ENCODE measurements around the gene CEP41.

DNA sequence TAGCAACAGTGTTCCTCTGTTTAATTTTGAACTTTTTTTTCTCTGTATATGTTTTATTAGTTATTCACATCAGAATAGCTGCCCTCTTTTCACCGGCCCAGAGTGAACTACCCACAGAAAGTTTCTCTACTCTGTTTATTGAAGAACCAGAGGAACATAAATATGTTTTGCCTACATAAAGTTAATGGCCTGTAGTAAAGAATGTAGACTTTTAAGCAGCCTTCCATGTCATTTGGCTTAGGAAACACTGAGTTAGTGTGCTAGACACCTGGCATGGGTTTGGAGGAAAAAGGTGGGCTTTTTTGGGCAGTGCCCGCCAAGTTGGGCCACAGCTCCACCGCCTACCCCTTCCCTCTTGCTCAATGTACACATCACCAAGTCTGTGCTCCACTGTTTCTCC lies 42.2 kb upstream of the CEP41 start:
- TF ChIP-seq PML (IDR thresholded peaks at IDR 0.05; ENCODE audit: low read length) = no peak
- no peak for TF ChIP-seq TCF12 (IDR thresholded peaks at IDR 0.05; ENCODE audit: low read depth, low read length)
- TF ChIP-seq GATAD2B (conservative IDR thresholded peaks at IDR 0.05; ENCODE audit: low read depth) = no peak
- TF ChIP-seq, protein P1, sequence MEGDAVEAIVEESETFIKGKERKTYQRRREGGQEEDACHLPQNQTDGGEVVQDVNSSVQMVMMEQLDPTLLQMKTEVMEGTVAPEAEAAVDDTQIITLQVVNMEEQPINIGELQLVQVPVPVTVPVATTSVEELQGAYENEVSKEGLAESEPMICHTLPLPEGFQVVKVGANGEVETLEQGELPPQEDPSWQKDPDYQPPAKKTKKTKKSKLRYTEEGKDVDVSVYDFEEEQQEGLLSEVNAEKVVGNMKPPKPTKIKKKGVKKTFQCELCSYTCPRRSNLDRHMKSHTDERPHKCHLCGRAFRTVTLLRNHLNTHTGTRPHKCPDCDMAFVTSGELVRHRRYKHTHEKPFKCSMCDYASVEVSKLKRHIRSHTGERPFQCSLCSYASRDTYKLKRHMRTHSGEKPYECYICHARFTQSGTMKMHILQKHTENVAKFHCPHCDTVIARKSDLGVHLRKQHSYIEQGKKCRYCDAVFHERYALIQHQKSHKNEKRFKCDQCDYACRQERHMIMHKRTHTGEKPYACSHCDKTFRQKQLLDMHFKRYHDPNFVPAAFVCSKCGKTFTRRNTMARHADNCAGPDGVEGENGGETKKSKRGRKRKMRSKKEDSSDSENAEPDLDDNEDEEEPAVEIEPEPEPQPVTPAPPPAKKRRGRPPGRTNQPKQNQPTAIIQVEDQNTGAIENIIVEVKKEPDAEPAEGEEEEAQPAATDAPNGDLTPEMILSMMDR (IDR thresholded peaks at IDR 0.05 in 2 of 3, conservative IDR thresholded peaks at IDR 0.05 in 1 of 3; ENCODE audit: control insufficient read depth in 2 of 3, extremely low read depth in 1 of 3, insufficient read depth in 1 of 3, low read depth in 3 of 3, low read length in 3 of 3) = no peak
- TF ChIP-seq, protein P2, sequence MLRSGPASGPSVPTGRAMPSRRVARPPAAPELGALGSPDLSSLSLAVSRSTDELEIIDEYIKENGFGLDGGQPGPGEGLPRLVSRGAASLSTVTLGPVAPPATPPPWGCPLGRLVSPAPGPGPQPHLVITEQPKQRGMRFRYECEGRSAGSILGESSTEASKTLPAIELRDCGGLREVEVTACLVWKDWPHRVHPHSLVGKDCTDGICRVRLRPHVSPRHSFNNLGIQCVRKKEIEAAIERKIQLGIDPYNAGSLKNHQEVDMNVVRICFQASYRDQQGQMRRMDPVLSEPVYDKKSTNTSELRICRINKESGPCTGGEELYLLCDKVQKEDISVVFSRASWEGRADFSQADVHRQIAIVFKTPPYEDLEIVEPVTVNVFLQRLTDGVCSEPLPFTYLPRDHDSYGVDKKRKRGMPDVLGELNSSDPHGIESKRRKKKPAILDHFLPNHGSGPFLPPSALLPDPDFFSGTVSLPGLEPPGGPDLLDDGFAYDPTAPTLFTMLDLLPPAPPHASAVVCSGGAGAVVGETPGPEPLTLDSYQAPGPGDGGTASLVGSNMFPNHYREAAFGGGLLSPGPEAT (IDR thresholded peaks at IDR 0.05; ENCODE audit: low read depth) = no peak
- TF ChIP-seq JUNB (IDR thresholded peaks at IDR 0.05) = no peak
- TF ChIP-seq ZBTB4 (CRISPR knock-in tag; IDR thresholded peaks at IDR 0.05) = no peak
- no peak for TF ChIP-seq MTA3 (IDR thresholded peaks at IDR 0.05; ENCODE audit: borderline replicate concordance, low read length)
- no peak for TF ChIP-seq RB1 (IDR thresholded peaks at IDR 0.05; ENCODE audit: borderline replicate concordance)
- TF ChIP-seq POLR2AphosphoS5 (IDR thresholded peaks at IDR 0.05; ENCODE audit: low read length) = no peak
- TF ChIP-seq ZZZ3 (IDR thresholded peaks at IDR 0.05; ENCODE audit: control insufficient read depth, insufficient read length, low read depth) = no peak
- TF ChIP-seq PRDM15 (CRISPR knock-in tag; IDR thresholded peaks at IDR 0.05) = no peak
- TF ChIP-seq POLR2A (IDR thresholded peaks at IDR 0.05; ENCODE audit: low read depth, low read length) = no peak

All from GM12878 (cell line).